B cell (primary cell): ENCODE results near the gene IL1RL2. TPM values are rescaled to one million over a fixed set of nuclear protein-coding genes. Genes with fewer than 3 reads are reported as not detected.

Experiments
- ATAC-seq: fragments of 200-7000 bp; cut with Tn5 transposase; one replicate; pipeline ENCODE4 v1.10.0; 2021; ENCODE audit warnings: low read depth, mild to moderate bottlenecking, moderate number of reproducible peaks, moderate library complexity
- CTCF ChIA-PET: fragments of 350-600 bp; sonication (Branson Sonifier 250); formaldehyde crosslinking; loops from one replicate; lab custom pipeline; 2021; ENCODE audit warnings: antibody characterized with exemption, inconsistent platforms; lab: Charles Lee
- POLR2A ChIA-PET: fragments of 350-600 bp; sonication (Branson Sonifier 250); formaldehyde crosslinking; loops from one replicate; lab custom pipeline; 2021; ENCODE audit warnings: antibody characterized with exemption; lab: Charles Lee
- DNase-seq: peaks from one replicate; pipeline ENCODE4 v3.0.0; 2013
- H2AFZ ChIP-seq: 2 replicates; pipeline ENCODE4 v1.6.1; 2012; ENCODE audit warnings: mild to moderate bottlenecking, low read depth, low read length; ENCODE audit not compliant: insufficient read depth, poor library complexity, severe bottlenecking
- H3K27ac ChIP-seq, 2 donors: 1 replicate in 1 of 2; 2 replicates in 1 of 2; pipeline ENCODE4 v1.5.1; 2012 to 2013; ENCODE audit warnings: low read length in 2 of 2, mild to moderate bottlenecking in 2 of 2, moderate library complexity in 1 of 2
- H3K27me3 ChIP-seq, 4 experiments: fragments of 200-600 bp in 1 of 4; sonication (generic) in 1 of 4; replicated peaks in 1 of 4; 1 replicate in 2 of 4; 2 replicates in 2 of 4; pipeline versions ENCODE4 v1.6.1 to v1.7.0; 2013 to 2016; ENCODE audit warnings: low read length in 3 of 4, mild to moderate bottlenecking in 2 of 4, mixed read lengths in 1 of 4, moderate library complexity in 1 of 4; ENCODE audit not compliant: insufficient read depth in 4 of 4, control insufficient read depth in 3 of 4; ENCODE audit errors: control extremely low read depth in 1 of 4
- H3K36me3 ChIP-seq, 2 experiments: replicated peaks in 1 of 2; 1 replicate in 1 of 2; 2 replicates in 1 of 2; pipeline versions ENCODE4 v1.6.1 to v1.7.1; 2013; ENCODE audit warnings: low read length in 1 of 2; ENCODE audit not compliant: insufficient read depth in 2 of 2, control insufficient read depth in 1 of 2; ENCODE audit errors: control extremely low read depth in 1 of 2, extremely low read depth in 1 of 2
- H3K4me1 ChIP-seq, 2 donors: fragments of 200-600 bp in 1 of 2; sonication (generic) in 1 of 2; 1 replicate in 1 of 2; 2 replicates in 1 of 2; pipeline versions ENCODE4 v1.5.1 to v1.6.1; 2013 to 2017; ENCODE audit warnings: low read length in 2 of 2; ENCODE audit not compliant: control insufficient read depth in 2 of 2, insufficient read depth in 2 of 2
- H3K4me2 ChIP-seq: replicated peaks from 2 replicates; pipeline ENCODE3; 2012; ENCODE audit warnings: mild to moderate bottlenecking, low read depth, low read length; ENCODE audit not compliant: poor library complexity, severe bottlenecking
- H3K4me3 ChIP-seq, 5 experiments: fragments of 200-600 bp in 1 of 5; sonication (generic) in 1 of 5; 1 replicate in 3 of 5; 2 replicates in 2 of 5; pipeline versions ENCODE4 v1.5.1 to v1.7.0; 2011 to 2016; ENCODE audit warnings: low read length in 4 of 5, mild to moderate bottlenecking in 4 of 5, low read depth in 2 of 5, control low read depth in 1 of 5, moderate library complexity in 1 of 5; ENCODE audit not compliant: insufficient read depth in 1 of 5; ENCODE audit errors: control extremely low read depth in 1 of 5, extremely low read depth in 1 of 5
- H3K79me2 ChIP-seq: fragments of 200-600 bp; sonication (generic); one replicate; pipeline ENCODE4 v1.6.0; 2016; ENCODE audit warnings: low read length; ENCODE audit not compliant: control insufficient read depth, insufficient read depth
- H3K9ac ChIP-seq: fragments of 200-600 bp; sonication (generic); 2 replicates; pipeline ENCODE4 v1.6.1; 2017; ENCODE audit warnings: mild to moderate bottlenecking, low read length, moderate library complexity
- H3K9me3 ChIP-seq, 3 donors: one replicate each; pipeline versions ENCODE4 v1.6.1 to v1.7.1; 2013; ENCODE audit warnings: low read length in 2 of 3; ENCODE audit not compliant: control insufficient read depth in 2 of 3, insufficient read depth in 1 of 3; ENCODE audit errors: control extremely low read depth in 1 of 3
- H4K20me1 ChIP-seq: 2 replicates; pipeline ENCODE4 v1.6.0; 2012; ENCODE audit warnings: mild to moderate bottlenecking, low read length; ENCODE audit not compliant: insufficient read depth, control insufficient read depth, poor library complexity, severe bottlenecking
- H3K27ac Mint-ChIP-seq: one replicate; pipeline ENCODE4 v1.8.0; 2021; ENCODE audit warnings: mixed read lengths
- H3K27me3 Mint-ChIP-seq: one replicate; pipeline ENCODE4 v1.8.0; 2021; ENCODE audit warnings: mixed read lengths
- H3K4me1 Mint-ChIP-seq: one replicate; pipeline ENCODE4 v1.8.0; 2021; ENCODE audit warnings: mixed read lengths
- H3K4me3 Mint-ChIP-seq: one replicate; pipeline ENCODE4 v1.8.0; 2021; ENCODE audit warnings: mixed read lengths
- H3K9me3 Mint-ChIP-seq: one replicate; pipeline ENCODE4 v1.8.0; 2022; ENCODE audit warnings: mixed read lengths; ENCODE audit not compliant: insufficient read depth
- CTCF ChIP-seq: fragments of 200-600 bp; IDR thresholded peaks from one replicate; pipeline ENCODE4 v1.8.0; 2022; ENCODE audit warnings: antibody characterized with exemption, mild to moderate bottlenecking
- EZH2 ChIP-seq: IDR thresholded peaks from 2 replicates; pipeline ENCODE4 v1.6.1; 2012; ENCODE audit warnings: borderline replicate concordance, low read depth, mild to moderate bottlenecking, moderate library complexity, low read length; ENCODE audit not compliant: insufficient read depth, poor library complexity, severe bottlenecking
- WGBS: methylation state at CpG from one replicate; pipeline ENCODE4 v1.1.5; 2013; ENCODE audit warnings: missing lambda C conversion rate; ENCODE audit not compliant: insufficient coverage; 5-methylcytosine and 5-hydroxymethylcytosine counted together
- intact Hi-C: fragments of 100-400 bp; cut with micrococcal nuclease; formaldehyde crosslinking; loops from one replicate; pipeline ENCODE4 v1.10.0; 2022
- polyA plus RNA-seq: library from polyadenylated mRNA; depleted of rRNA; stranded (reverse); fragments of >200 nt; gene quantifications from 2 replicates; pipeline ENCODE4 v1.2.3, GENCODE V29; 2012
- total RNA-seq, 2 donors: library from RNA; stranded (reverse); fragments of 120-200 nt in 1 of 2; gene quantifications; 1 replicate in 1 of 2; 2 replicates in 1 of 2; pipeline versions ENCODE4 v1.2.3 to v1.2.4, GENCODE V29; 2013 to 2022

IL1RL2 gene
- total and polyA plus RNA-seq, 2 donors (not counting 1 experiment from before 2014, with no cell fraction given), result not detected

GRCh38 chr2:102266204-102266603 is 79.4 kb downstream of the IL1RL2 start:
- H3K4me1 ChIP-seq, result no peaks in the 10 kb centered on the region
- POLR2A ChIA-PET, result no interaction called here
- no peaks in the 10 kb centered on the region for H3K9me3 ChIP-seq
- H4K20me1 ChIP-seq, result no peaks in the 10 kb centered on the region
- no peaks in the 10 kb centered on the region for H3K36me3 ChIP-seq
- no peaks in the 10 kb centered on the region for H3K79me2 ChIP-seq
- H3K4me3 ChIP-seq, result no peak overlapping the region
- peaks cover 14% of the 10 kb centered on the region for H3K27me3 Mint-ChIP-seq
- H3K9me3 Mint-ChIP-seq, result no peaks in the 10 kb centered on the region
- ATAC-seq (no peak), DNase-seq (no peak)
- 82% methylated on average over 1 of the region's 1 CpG for WGBS
- H2AFZ ChIP-seq, result no peak overlapping the region
- no peak overlapping the region for H3K27ac Mint-ChIP-seq
- H3K27ac ChIP-seq, result no peak overlapping the region
- no peak overlapping the region for H3K4me2 ChIP-seq
- H3K27me3 ChIP-seq, result peaks cover 0 to 7% (median 0%) of the 10 kb centered on the region in 4 experiments
- CTCF ChIA-PET, result interaction anchor here (1.0 kb wide), 1 partner anchor 177 kb away, joined by 4 read pairs; no protein-coding TSS in a partner anchor
- H3K4me1 Mint-ChIP-seq, result no peaks in the 10 kb centered on the region
- intact Hi-C loops, result no loop called here
- no peak overlapping the region for H3K4me3 Mint-ChIP-seq
- no peak overlapping the region for H3K9ac ChIP-seq
- TF ChIP-seq EZH2 (no peak), CTCF (no peak)

GRCh38 chr2:102267774-102268173 is 81.0 kb downstream of the IL1RL2 start:
- intact Hi-C loops, result no loop called here
- 85% methylated on average over 6 of the region's 6 CpGs for WGBS
- Histone ChIP-seq H3K27ac (no peak overlapping the region), H3K36me3 (no peaks in the 10 kb centered on the region), H3K27me3 (peaks cover 0 to 7% (median 0%) of the 10 kb centered on the region in 4 experiments), H3K4me3 (no peak overlapping the region), H3K9ac (no peak overlapping the region), H3K9me3 (no peaks in the 10 kb centered on the region), H3K4me2 (no peak overlapping the region), H3K4me1 (no peaks in the 10 kb centered on the region), H3K79me2 (no peaks in the 10 kb centered on the region), H4K20me1 (no peaks in the 10 kb centered on the region), H2AFZ (no peak overlapping the region)
- no peak overlapping the region for H3K27ac Mint-ChIP-seq
- no peaks in the 10 kb centered on the region for H3K9me3 Mint-ChIP-seq
- H3K27me3 Mint-ChIP-seq, result peaks cover 18% of the 10 kb centered on the region
- ChIA-PET CTCF (no interaction called here), POLR2A (no interaction called here)
- DNase-seq (no peak), ATAC-seq (no peak)
- no peaks in the 10 kb centered on the region for H3K4me1 Mint-ChIP-seq
- no peak overlapping the region for H3K4me3 Mint-ChIP-seq
- no peak for TF ChIP-seq CTCF
